K562 (cell line): Measurements from ENCODE around the gene TBC1D1. TPM values are rescaled to one million over a fixed set of nuclear protein-coding genes. Genes with fewer than 3 reads are reported as not detected.

Source experiments
- ATF7 ChIP-seq: fragments of 450-650 bp; IDR thresholded peaks from 2 replicates; pipeline ENCODE4 v1.7.1; 2014; ENCODE audit warnings: mild to moderate bottlenecking, moderate library complexity
- C11orf30 ChIP-seq: fragments of 450-650 bp; IDR thresholded peaks from 2 replicates; pipeline ENCODE4 v1.6.1; 2016; ENCODE audit warnings: low read depth, mild to moderate bottlenecking
- CHD2 ChIP-seq: IDR thresholded peaks from 2 replicates; pipeline ENCODE4 v1.6.1; 2011; ENCODE audit warnings: low read depth, low read length
- CTCF ChIP-seq, 3 experiments: IDR thresholded peaks in 2 of 3; conservative IDR thresholded peaks in 1 of 3; 2 replicates each; pipeline ENCODE4 v1.5.1; 2011 to 2012; ENCODE audit warnings: low read length in 3 of 3, mild to moderate bottlenecking in 3 of 3, control low read depth in 2 of 3, improper control_type of control experiment in 1 of 3, inconsistent platforms in 1 of 3, low read depth in 1 of 3, mixed read lengths in 1 of 3, moderate library complexity in 1 of 3; ENCODE audit not compliant: insufficient read depth in 2 of 3
- DPF2 ChIP-seq: fragments of 450-650 bp; IDR thresholded peaks from 2 replicates; pipeline ENCODE4 v1.6.1; 2016
- HBP1 ChIP-seq: fragments of 450-650 bp; formaldehyde crosslinking; IDR thresholded peaks from 2 replicates; pipeline ENCODE4 v1.4.0; 2022; ENCODE audit warnings: missing genetic modification characterization
- JUND ChIP-seq, 2 experiments: IDR thresholded peaks; 2 replicates in 1 of 2; 3 replicates in 1 of 2; pipeline ENCODE4 v1.6.1; 2011; ENCODE audit warnings: borderline replicate concordance in 2 of 2, low read depth in 2 of 2, low read length in 2 of 2, improper control_type of control experiment in 1 of 2, missing biosample characterization in 1 of 2, missing genetic modification characterization in 1 of 2, missing genetic modification reagents in 1 of 2
- RAD21 ChIP-seq, 2 experiments: fragments of 250-450 bp in 1 of 2; fragments of 450-650 bp in 1 of 2; sonication (Bioruptor Pico) in 1 of 2; formaldehyde crosslinking in 1 of 2; IDR thresholded peaks in 1 of 2; conservative IDR thresholded peaks in 1 of 2; 2 replicates each; pipeline versions ENCODE4 v1.4.0 to v1.8.0; 2020 to 2022; ENCODE audit warnings: mild to moderate bottlenecking in 2 of 2, moderate library complexity in 1 of 2
- RBM15 ChIP-seq: fragments of 200-400 bp; formaldehyde crosslinking; IDR thresholded peaks from 2 replicates; pipeline ENCODE4 v1.6.1; 2018; ENCODE audit warnings: mild to moderate bottlenecking, low read length, moderate library complexity; ENCODE audit not compliant: insufficient read depth
- TRIM24 ChIP-seq, 2 experiments: fragments of 450-650 bp; IDR thresholded peaks; 2 replicates each; pipeline ENCODE4 v1.6.1; 2016
- ZBED1 ChIP-seq: IDR thresholded peaks from 2 replicates; pipeline ENCODE4 v1.6.1; 2014
- ZNF174 ChIP-seq: fragments of 250-450 bp; sonication (Bioruptor Pico); IDR thresholded peaks from 2 replicates; pipeline ENCODE4 v1.4.0; 2020; ENCODE audit warnings: mild to moderate bottlenecking
- ZNF253 ChIP-seq: fragments of 250-450 bp; sonication (Bioruptor Pico); conservative IDR thresholded peaks from 2 replicates; pipeline ENCODE4 v1.6.1; 2021; ENCODE audit warnings: mild to moderate bottlenecking
- ZNF318 ChIP-seq, 2 experiments: fragments of 450-650 bp; IDR thresholded peaks; 2 replicates each; pipeline ENCODE4 v1.6.1; 2016; ENCODE audit warnings: mild to moderate bottlenecking in 2 of 2, borderline replicate concordance in 1 of 2, low read depth in 1 of 2, moderate library complexity in 1 of 2
- ZNF766 ChIP-seq: fragments of 200-800 bp; sonication (Bioruptor generic); conservative IDR thresholded peaks from 2 replicates; pipeline ENCODE4 v1.6.1; 2016; ENCODE audit warnings: missing genetic modification characterization, missing compliant biosample characterization
- ZNF785 ChIP-seq: fragments of 250-450 bp; sonication (Bioruptor Pico); IDR thresholded peaks from 2 replicates; pipeline ENCODE4 v1.4.0; 2020; ENCODE audit warnings: mild to moderate bottlenecking
- polyA plus RNA-seq, 8 experiments: library from polyadenylated mRNA; depleted of rRNA in 4 of 8; stranded (reverse) in 5 of 8; unstranded in 3 of 8; fragments of >200 nt; fragmentation: Nextera tagmentation in 2 of 8; fragmentation: Illumina TruSeq in 1 of 8; extraction: Ambion mirVana in 2 of 8; extraction: Trizol in 1 of 8; gene quantifications; 2 replicates each; pipeline versions ENCODE4 v1.2.1 to v1.2.3, GENCODE V29; 2011 to 2014; ENCODE audit warnings: inconsistent platforms in 1 of 8, missing spikeins in 1 of 8
- total RNA-seq, 7 experiments: library from RNA; depleted of rRNA in 6 of 7; stranded (reverse); fragments of >200 nt in 6 of 7; fragmentation: Illumina TruSeq in 2 of 7; extraction: Trizol in 2 of 7; gene quantifications; 2 replicates each; pipeline versions ENCODE4 v1.2.1 to v1.2.3, GENCODE V29; 2011 to 2021; ENCODE audit warnings: low replicate concordance in 1 of 7

Gene TBC1D1
- total and polyA plus RNA-seq, 9 of the 15 experiments (the other 6 are each of a cell fraction or from before 2014, with no cell fraction given): 0.59 to 14.2 (median 8.8) TPM

- no peak for TF ChIP-seq ZNF318 (IDR thresholded peaks at IDR 0.05; ENCODE audit: borderline replicate concordance in 1 of 2, low read depth in 1 of 2)
- no peak for TF ChIP-seq DPF2
- no peak for TF ChIP-seq C11orf30
- TF ChIP-seq RAD21 (CRISPR knock-in tag; conservative IDR thresholded peaks at IDR 0.05 in 1 of 2, IDR thresholded peaks at IDR 0.05 in 1 of 2): peak; percentile 97 to 98
- no peak for TF ChIP-seq RBM15
- no peak for TF ChIP-seq ZNF253 (CRISPR knock-in tag)
- TF ChIP-seq CHD2: no peak
- TF ChIP-seq ATF7: peak; percentile 17; the same call in 1 of the 2 replicates
- peak; percentile 48; the same call in 1 of the 2 replicates for TF ChIP-seq ZNF766 (CRISPR knock-in tag)
- no peak for TF ChIP-seq ZNF785 (CRISPR knock-in tag)
- no peak for TF ChIP-seq ZNF174
- peak in 1 of 2 experiments; percentile 18; a peak in 1 of 4 replicates for TF ChIP-seq TRIM24 (IDR thresholded peaks at IDR 0.05)
- no peak for TF ChIP-seq HBP1 (CRISPR knock-in tag)
- peak; percentile 82 to 90 (median 88) for TF ChIP-seq CTCF (IDR thresholded peaks at IDR 0.05 in 2 of 3, conservative IDR thresholded peaks at IDR 0.05 in 1 of 3; ENCODE audit: insufficient read depth in 2 of 3, low read depth in 1 of 3, low read length in 3 of 3)
- no peak for TF ChIP-seq ZBED1
- 0 out of 2 replicates have a peak, but pooled peaks have one; percentile 14 for TF ChIP-seq JUND (IDR thresholded peaks at IDR 0.05; ENCODE audit: borderline replicate concordance, low read depth, low read length)
- TF ChIP-seq JUND (tag; IDR thresholded peaks at IDR 0.05; ENCODE audit: borderline replicate concordance, low read depth, low read length): no peak
These were observed 288.9 kb downstream of the TBC1D1 start (continued) for GRCh38 chr4:38179690-38180377.
